ENCODE measurements around the gene UGT1A7. TPM values are rescaled to one million over a fixed set of nuclear protein-coding genes. Genes with fewer than 3 reads are reported as not detected.
"Not testable (repeated sequence)": the region's sequence is repeated elsewhere in the genome, so short reads cannot be mapped to it uniquely, and the experiment has no call there.

Gene UGT1A7
- total RNA-seq, 4 donors from 2014 or later = 3.4 to 55.3 (median 18.2) TPM

- no peaks in the 10 kb centered on the region for H3K9me3 ChIP-seq
- no peak overlapping the region for H3K27ac ChIP-seq
- H3K36me3 ChIP-seq = no peaks in the 10 kb centered on the region
- no peak for TF ChIP-seq POLR2AphosphoS5 (IDR thresholded peaks at IDR 0.05)
- no peak for TF ChIP-seq CTCF (IDR thresholded peaks at IDR 0.05)
- no peak for TF ChIP-seq POLR2A (IDR thresholded peaks at IDR 0.05)
- no peak for TF ChIP-seq EP300 (IDR thresholded peaks at IDR 0.05; ENCODE audit: low read depth)
- no peak overlapping the region for H3K4me3 ChIP-seq
- peaks cover 0 to 4% (median 0%) of the 10 kb centered on the region in 4 donors for H3K4me1 ChIP-seq
- DNase-seq = no peak
- in situ Hi-C loops (cut with MboI; ENCODE audit: low pct_ligation_motif_present in 1 of 4, low pct_unique_long_range_greater_than_20kb in 1 of 4, low sequenced_read_pairs in 3 of 4) = no loop called here
- intact Hi-C loops (cut with DNase I; ENCODE audit: low total_unique reads) = no loop called here
- H3K27me3 ChIP-seq = no peaks in the 10 kb centered on the region
- 44 to 55% methylated on average over 1 to 2 of the region's 2 CpGs for WGBS, 2 donors (ENCODE audit: low coverage in 1 of 2)
These were observed 59.2 kb downstream of the UGT1A7 start for GRCh38 chr2:233740870-233741269.

DNA sequence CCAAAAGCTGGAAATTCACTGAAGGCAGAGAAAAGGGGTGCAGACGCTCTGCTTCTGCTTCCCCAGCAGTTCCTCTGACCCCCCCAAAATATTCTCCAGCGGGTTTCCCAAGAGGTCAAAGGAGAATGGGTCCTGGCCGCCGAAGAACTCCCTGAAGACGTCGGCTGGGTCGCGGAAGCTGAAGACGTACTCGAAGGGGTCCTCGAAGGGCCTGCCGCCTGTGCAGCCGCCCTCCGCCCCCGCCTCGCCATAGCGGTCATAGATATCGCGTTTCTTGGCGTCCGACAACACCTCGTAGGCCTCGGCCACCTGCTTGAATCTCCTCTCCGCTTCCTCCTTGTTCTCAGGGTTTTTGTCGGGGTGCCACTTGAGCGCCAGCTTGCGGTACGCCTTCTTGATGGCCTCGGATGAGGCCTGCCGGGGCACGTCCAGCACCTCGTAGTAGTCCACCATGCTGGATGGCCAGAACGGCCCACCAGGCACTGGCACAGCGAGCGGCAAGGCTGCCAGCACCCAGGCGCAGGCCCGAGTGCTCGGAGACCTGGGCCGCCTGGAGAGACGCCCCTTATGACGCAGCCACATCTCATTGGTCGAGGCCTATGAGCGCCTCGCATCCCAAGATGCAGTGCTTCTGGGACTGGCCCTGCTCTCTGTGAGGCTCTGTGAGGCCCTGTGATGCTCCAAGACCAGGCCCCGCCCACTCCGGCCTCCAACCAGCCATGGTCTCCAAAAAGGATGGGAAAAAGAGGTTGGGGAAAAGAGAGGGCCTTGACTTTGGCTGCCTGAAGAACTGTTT is 62.0 kb downstream of the UGT1A7 start:
- Histone ChIP-seq H3K9me3 (no peaks in the 10 kb centered on the region), H3K27ac (no peak overlapping the region), H3K4me3 (no peak overlapping the region), H3K27me3 (no peaks in the 10 kb centered on the region), H3K4me1 (no peaks in the 10 kb centered on the region), H3K36me3 (no peaks in the 10 kb centered on the region)
- TF ChIP-seq CTCF (IDR thresholded peaks at IDR 0.05) = no peak
- no peak for DNase-seq
- in situ Hi-C loops (cut with MboI; ENCODE audit: low pct_ligation_motif_present in 1 of 4, low pct_unique_long_range_greater_than_20kb in 1 of 4, low sequenced_read_pairs in 3 of 4) = no loop called here
- WGBS, 2 donors (ENCODE audit: low coverage in 1 of 2) = 93% methylated on average over 44 of the region's 46 CpGs; no CpG with 5 or more reads in 1 of the 2 donors
- intact Hi-C loops (cut with DNase I; ENCODE audit: low total_unique reads) = no loop called here

GRCh38 chr2:233745073-233745755 is 63.5 kb downstream of the UGT1A7 start:
- 55 to 59% methylated on average over 5 of the region's 5 CpGs for WGBS, 2 donors (ENCODE audit: low coverage in 1 of 2)
- Histone ChIP-seq H3K4me3 (no peak overlapping the region), H3K36me3 (no peaks in the 10 kb centered on the region), H3K9me3 (peaks cover 0 to under 1% of the 10 kb centered on the region in 2 donors), H3K27me3 (no peaks in the 10 kb centered on the region), H3K27ac (no peak overlapping the region), H3K4me1 (no peaks in the 10 kb centered on the region)
- TF ChIP-seq POLR2AphosphoS5 (IDR thresholded peaks at IDR 0.05) (no peak), POLR2A (IDR thresholded peaks at IDR 0.05) (no peak), EP300 (IDR thresholded peaks at IDR 0.05; ENCODE audit: low read depth) (no peak), CTCF (IDR thresholded peaks at IDR 0.05) (no peak)
- in situ Hi-C loops (cut with MboI; ENCODE audit: low pct_ligation_motif_present in 1 of 4, low pct_unique_long_range_greater_than_20kb in 1 of 4, low sequenced_read_pairs in 3 of 4) (no loop called here), intact Hi-C loops (cut with DNase I; ENCODE audit: low total_unique reads) (no loop called here)
- no peak for DNase-seq

DNA sequence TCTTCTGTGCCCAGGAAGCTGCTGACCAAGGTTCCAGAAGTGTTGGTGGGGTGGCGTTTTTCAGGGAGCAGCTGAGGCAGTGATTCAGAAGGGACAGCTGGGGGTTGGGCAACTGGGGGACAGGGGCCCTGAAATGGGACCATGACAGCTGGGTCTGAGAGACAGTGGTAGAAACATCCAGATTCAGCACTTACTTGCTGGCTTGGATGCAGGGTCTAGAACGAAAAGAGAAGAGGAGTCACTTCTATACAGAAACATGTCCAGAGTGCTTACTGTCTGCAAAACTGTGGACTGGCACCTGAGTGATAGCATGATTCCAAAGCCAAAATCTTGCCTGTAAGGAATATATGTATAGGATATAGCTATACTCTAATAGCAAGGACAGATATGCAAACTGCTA is 64.1 kb downstream of the UGT1A7 start:
- WGBS, 2 donors (ENCODE audit: low coverage in 1 of 2) = 68% methylated on average over 2 of the region's 2 CpGs; no CpG with 5 or more reads in 1 of the 2 donors
- DNase-seq; intact Hi-C loops (cut with DNase I; ENCODE audit: low total_unique reads); H3K27ac ChIP-seq; H3K4me3 ChIP-seq; H3K36me3 ChIP-seq; in situ Hi-C loops (cut with MboI; ENCODE audit: low pct_ligation_motif_present in 1 of 4, low pct_unique_long_range_greater_than_20kb in 1 of 4, low sequenced_read_pairs in 3 of 4); H3K4me1 ChIP-seq; H3K27me3 ChIP-seq; H3K9me3 ChIP-seq: not testable (repeated sequence)
